HG02943 (cell line): ENCODE measurements around the gene FREM1.
"Not testable (repeated sequence)": the region's sequence is repeated elsewhere in the genome, so short reads cannot be mapped to it uniquely, and the experiment has no call there.

Source experiments
- ATAC-seq: cut with Tn5 transposase; IDR thresholded peaks from one replicate; pipeline ENCODE4 v1.9.1; 2021; ENCODE audit warnings: mild to moderate bottlenecking, low read depth, moderate library complexity; ENCODE audit not compliant: unreplicated experiment

Gene FREM1, protein sequence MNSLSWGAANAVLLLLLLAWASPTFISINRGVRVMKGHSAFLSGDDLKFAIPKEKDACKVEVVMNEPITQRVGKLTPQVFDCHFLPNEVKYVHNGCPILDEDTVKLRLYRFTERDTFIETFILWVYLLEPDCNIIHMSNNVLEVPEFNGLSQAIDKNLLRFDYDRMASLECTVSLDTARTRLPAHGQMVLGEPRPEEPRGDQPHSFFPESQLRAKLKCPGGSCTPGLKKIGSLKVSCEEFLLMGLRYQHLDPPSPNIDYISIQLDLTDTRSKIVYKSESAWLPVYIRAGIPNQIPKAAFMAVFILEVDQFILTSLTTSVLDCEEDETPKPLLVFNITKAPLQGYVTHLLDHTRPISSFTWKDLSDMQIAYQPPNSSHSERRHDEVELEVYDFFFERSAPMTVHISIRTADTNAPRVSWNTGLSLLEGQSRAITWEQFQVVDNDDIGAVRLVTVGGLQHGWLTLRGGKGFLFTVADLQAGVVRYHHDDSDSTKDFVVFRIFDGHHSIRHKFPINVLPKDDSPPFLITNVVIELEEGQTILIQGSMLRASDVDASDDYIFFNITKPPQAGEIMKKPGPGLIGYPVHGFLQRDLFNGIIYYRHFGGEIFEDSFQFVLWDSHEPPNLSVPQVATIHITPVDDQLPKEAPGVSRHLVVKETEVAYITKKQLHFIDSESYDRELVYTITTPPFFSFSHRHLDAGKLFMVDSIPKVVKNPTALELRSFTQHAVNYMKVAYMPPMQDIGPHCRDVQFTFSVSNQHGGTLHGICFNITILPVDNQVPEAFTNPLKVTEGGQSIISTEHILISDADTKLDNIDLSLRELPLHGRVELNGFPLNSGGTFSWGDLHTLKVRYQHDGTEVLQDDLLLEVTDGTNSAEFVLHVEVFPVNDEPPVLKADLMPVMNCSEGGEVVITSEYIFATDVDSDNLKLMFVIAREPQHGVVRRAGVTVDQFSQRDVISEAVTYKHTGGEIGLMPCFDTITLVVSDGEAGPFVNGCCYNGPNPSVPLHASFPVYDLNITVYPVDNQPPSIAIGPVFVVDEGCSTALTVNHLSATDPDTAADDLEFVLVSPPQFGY (N-terminal part only)

DNA sequence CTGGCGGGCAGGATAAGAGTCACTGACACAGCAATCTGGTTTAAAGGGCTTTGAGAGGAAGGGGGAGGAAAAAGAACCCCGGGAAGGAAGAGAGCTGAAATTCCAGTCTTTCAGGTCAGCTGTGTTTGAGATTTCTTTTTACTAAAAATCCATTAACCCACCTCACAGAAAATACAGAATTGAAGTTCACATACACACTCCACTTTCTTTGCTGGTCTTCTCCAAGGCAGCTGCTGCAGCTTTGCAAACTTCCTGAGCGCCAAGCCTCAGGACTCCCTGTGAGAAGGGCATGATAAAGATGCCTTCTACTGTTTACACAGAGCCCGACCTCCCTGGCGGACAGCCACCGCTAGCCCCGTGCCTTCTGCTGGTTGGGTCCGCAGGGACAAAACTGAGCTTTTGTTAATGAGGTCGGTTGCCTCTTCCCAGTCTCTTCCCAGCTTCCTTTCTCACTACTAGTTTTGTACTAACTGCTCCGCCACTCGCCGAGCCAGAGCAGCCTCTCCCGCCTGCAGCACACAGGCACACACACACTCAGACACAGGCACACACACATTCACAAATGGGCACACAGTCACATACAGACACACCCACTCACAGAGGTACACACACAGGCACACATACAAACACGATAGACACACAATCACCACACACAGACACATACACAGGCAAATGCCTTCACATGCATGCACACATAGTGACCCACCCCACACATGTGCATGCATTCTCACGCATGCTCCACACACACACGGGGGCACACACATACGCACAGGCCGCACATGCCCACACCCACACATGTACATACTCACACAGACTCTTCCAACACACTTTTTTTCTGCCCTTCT, at the start of gene FREM1:
TSS of gene FREM1 (minus strand) at position 468 of the 845 bp plus-strand sequence. CDS start 41,451 bp downstream, outside the sequence.
- no peak for ATAC-seq

- no peak for ATAC-seq
These were observed 48.8 kb upstream of the FREM1 start for GRCh38 chr9:14958989-14959388.

DNA sequence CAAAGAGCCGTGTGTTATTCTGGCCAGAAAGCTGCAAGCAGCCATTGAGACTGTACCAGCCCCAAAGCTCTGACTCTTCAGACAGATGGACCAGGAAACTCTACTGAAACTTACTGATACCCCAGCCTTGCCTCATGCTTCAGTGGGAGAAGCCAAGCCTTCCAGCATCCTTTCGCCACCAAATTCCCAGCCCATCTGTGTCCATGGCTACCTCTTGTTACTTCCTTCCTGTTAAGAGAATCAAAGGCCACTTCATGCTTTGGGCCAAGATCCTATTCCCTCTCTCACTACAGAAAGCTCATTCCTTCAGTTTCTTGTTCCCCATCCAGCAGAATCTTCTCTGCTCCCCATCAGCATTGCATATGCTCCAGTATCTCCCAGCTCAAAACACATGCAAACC, 46.9 kb upstream of the FREM1 start:
- no peak for ATAC-seq

DNA sequence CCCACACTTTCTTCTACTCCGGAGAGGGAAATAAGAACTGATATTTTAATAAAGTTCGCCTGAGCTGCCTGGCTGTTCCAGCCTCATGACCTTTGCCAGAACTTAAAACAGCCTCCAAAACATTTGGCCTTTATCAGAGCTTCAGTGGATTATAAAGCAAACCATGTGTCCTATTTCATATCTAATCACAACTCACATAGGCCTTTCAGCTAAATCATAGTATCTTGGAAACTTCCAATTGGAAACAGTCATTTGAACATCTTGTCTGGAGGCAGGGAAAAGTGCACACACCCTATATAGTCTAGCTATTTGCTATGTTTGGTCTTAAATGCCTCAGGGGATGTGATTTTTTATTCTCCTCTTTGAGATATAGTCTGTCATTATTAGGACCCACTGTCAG, 46.0 kb upstream of the FREM1 start:
- no peak for ATAC-seq

DNA sequence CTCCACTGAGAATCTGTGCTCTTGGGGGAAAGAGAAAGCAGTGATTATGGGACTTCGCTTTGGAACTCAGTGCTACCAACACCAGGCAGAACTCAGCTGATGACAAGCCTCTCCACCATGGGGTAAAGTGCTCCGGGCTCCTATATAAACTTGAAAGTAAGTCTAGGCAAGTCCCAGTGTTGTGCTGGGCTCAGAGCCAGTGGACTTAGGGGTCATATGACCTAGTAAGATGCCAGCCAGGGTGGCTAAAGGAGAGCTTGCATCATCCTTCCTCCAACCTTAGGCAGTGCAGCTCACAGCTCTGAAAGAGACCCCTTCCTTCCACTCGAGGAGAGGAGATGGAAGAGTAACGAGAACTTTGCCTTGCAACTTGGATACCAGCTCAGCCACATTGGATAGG, 35.1 kb upstream of the FREM1 start:
- ATAC-seq: no peak

GRCh38 chr9:14941501-14942405, 31.5 kb upstream of the FREM1 start:
- no peak for ATAC-seq

DNA sequence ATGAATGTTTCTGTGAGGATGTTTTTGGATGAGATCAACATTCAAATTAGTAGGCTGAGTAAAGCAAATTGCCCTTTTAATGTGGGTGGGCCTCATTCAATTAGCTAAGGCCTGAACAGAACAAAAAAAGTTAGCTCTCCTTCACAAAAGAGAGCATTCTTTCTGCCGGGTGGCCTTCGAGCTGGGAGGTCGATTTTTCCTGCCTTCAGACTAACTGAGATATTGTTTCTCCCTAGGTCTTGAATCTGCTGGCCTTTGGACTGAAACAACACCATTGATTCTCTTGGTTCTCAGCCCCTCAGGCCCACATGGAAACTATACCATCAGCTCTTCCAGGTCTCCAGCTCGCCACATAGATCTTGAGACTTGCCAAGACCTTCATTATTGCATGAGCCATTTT, 29.1 kb upstream of the FREM1 start:
- ATAC-seq: no peak

- no peak for ATAC-seq
These were observed 27.0 kb upstream of the FREM1 start for GRCh38 chr9:14937216-14937615.

- ATAC-seq: no peak
These were observed 26.3 kb upstream of the FREM1 start for GRCh38 chr9:14936491-14936890.

GRCh38 chr9:14935964-14936363, 25.7 kb upstream of the FREM1 start:
- no peak for ATAC-seq

DNA sequence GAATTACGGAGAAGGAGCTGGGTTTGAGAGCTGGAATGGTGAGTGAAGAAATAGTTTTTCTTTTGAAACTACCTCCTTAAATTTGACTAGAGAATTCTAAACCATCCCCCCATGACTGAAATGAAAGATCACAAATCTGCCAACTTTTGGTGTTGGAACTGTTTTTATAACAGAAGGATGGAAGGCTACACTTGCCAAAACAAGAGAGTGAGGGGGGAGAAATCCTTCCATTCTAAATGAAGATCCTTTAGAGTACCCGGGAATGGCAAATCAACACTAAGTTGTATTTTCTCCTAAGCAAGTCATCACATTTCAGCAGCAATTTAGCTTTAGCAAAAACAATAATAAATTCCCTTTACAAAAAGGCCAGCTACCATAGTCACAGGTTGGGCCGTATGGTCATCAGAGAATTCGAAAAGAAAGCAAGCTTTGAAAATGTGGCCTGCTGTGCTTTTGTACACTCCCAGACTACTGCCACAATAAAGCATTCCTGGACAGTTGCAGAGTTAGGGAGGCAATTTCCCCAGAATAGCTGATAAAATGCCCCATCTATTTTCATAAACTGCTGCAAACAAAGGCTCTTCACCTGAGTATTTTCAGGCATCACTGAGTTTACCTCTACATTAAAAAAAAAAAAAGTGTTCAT, 25.0 kb upstream of the FREM1 start:
- no peak for ATAC-seq

DNA sequence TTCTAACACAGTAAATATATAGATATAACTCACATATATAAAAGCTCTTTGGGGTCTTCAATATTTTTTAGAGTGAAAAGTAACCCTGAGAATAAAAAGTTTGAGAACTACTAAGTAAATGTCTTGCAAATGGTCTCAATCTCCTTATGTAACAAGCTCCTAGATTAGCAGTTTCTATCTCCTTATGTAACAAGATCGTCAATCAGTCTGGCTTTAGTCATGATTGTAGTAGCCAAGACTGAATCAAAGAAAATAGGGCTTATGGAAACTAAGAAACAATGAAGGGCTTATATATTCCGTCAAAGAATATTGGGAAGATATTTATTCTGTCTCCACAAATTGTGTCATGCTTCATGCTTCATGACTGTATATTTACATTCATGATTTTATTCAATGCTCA, 22.4 kb upstream of the FREM1 start:
- no peak for ATAC-seq

- ATAC-seq: no peak
These were observed 22.0 kb upstream of the FREM1 start for GRCh38 chr9:14932231-14932630.

- ATAC-seq: no peak
These were observed 16.9 kb upstream of the FREM1 start for GRCh38 chr9:14926941-14927624.

DNA sequence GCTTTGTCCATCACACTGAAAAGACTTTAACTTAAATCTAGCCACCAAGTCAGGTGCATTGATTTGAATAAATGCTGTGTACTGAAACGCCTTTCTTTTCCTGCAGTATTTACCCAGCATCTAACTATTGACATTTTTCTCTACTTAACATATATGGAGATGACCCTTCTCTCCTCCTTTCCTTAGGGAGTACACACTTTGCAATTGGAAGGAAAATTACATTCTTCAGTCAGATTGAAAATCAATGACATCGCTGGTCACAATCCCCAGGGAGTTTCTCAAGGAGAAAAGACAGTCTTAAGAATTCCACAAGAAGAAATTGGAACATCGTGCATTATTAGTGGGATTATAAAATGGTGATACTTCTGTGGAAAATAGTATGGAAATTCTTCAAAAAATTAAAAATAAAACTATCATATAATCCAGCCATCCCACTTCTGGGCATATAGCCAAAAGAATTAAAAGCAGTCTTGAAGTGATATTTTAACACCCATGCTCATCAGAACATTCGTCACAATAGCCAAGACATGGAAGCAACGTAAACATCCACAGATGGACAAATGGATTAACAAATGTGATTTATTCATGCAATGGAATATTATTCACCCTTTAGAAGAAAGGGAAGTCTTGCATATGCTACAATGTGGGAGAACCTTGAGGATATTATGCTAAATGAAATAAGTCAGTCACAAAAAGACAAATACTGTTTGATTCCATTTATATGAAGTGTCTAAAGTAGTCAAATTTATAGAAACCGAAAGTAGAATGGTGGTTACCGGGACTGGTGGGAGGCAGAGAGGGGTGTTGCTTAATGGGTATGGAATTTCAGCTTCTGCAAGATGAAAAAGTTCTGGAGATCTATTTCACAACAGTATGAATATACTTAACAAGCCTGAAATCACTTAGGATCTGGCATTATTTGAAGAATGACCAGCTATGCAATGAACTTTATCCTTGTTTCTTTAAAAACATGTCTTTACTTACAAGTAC, 14.3 kb upstream of the FREM1 start:
- no peak for ATAC-seq

DNA sequence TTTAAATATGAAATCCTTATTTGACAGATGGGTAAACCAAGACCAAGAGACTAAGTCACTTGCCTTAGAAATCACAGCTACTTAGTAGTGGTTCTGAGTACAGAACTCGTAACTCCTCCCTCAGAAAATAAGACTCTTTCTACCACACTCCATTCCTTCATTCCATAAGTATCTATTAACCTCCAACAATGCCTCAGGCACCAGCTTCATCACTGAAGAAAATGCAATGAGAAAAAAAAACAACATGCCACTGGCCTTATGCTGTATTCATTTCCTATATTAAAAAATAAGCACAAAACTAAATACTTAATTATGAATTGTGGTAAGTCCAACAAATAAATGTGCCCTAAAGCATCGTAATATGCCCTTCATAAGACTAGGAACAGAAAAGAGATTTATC, 13.5 kb upstream of the FREM1 start:
- no peak for ATAC-seq

DNA sequence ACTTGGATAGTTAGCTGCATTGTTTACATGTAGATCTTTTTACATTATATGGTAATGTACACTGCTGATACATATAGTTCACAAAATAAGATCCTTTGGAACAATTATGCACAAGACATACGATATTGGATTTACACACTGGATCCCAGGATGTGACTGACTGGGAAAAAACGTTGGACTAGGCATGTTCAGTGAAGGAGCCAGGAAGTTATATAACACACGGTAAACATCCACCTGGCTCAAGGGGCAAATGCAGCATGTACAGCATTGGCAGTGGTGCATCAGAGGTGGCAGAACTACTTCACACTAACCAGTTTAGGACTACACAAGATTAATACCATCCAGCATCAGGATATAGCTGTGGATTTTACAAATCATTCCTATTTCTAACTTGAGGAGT, 10.6 kb upstream of the FREM1 start:
- ATAC-seq: not testable (repeated sequence)
